DOHH2 (cell line): ENCODE measurements around the gene COPS2.
"Not testable (repeated sequence)": the region's sequence is repeated elsewhere in the genome, so short reads cannot be mapped to it uniquely, and the experiment has no call there.

ENCODE experiments used
- H3F3A ChIP-seq: fragments of 200-600 bp; sonication (generic), shearing (Covaris generic); 2 replicates; pipeline ENCODE4 v1.6.0; 2016; ENCODE audit warnings: antibody characterized with exemption, mild to moderate bottlenecking; ENCODE audit not compliant: control insufficient read depth, insufficient read depth
- H3K27ac ChIP-seq: fragments of 200-600 bp; sonication (generic); 2 replicates; pipeline ENCODE4 v1.5.1; 2014; ENCODE audit warnings: low read depth, mild to moderate bottlenecking, low read length, moderate library complexity
- H3K27me3 ChIP-seq: fragments of 200-600 bp; sonication (generic); 2 replicates; pipeline ENCODE4 v1.6.1; 2014; ENCODE audit warnings: mild to moderate bottlenecking, low read length, mixed read lengths; ENCODE audit not compliant: control insufficient read depth
- H3K36me3 ChIP-seq: fragments of 200-600 bp; sonication (generic); 2 replicates; pipeline ENCODE4 v1.6.1; 2014; ENCODE audit warnings: mild to moderate bottlenecking, low read length, moderate library complexity, mixed read lengths; ENCODE audit not compliant: control insufficient read depth
- H3K4me1 ChIP-seq: fragments of 200-600 bp; sonication (generic); 2 replicates; pipeline ENCODE4 v1.6.1; 2014; ENCODE audit warnings: mild to moderate bottlenecking, low read length, mixed read lengths; ENCODE audit not compliant: control insufficient read depth
- H3K4me2 ChIP-seq: fragments of 200-600 bp; sonication (generic); 2 replicates; pipeline ENCODE4 v1.6.0; 2014; ENCODE audit warnings: mild to moderate bottlenecking, low read length, moderate library complexity
- H3K4me3 ChIP-seq: fragments of 200-600 bp; sonication (generic); 2 replicates; pipeline ENCODE4 v1.5.1; 2014; ENCODE audit warnings: mild to moderate bottlenecking, low read length, mixed read lengths
- H3K79me2 ChIP-seq: fragments of 200-600 bp; sonication (generic); 2 replicates; pipeline ENCODE4 v1.6.1; 2014; ENCODE audit warnings: mild to moderate bottlenecking, low read length, mixed read lengths; ENCODE audit not compliant: control insufficient read depth
- H3K9me2 ChIP-seq: fragments of 200-600 bp; sonication (generic); replicated peaks from 2 replicates; pipeline ENCODE4 v1.6.1; 2014; ENCODE audit warnings: mild to moderate bottlenecking, low read length, mixed read lengths; ENCODE audit not compliant: control insufficient read depth
- H3K9me3 ChIP-seq: fragments of 200-600 bp; sonication (generic); 2 replicates; pipeline ENCODE4 v1.6.1; 2014; ENCODE audit warnings: antibody characterized with exemption, low read length, mixed read lengths; ENCODE audit not compliant: control insufficient read depth, insufficient read depth
- H4K20me1 ChIP-seq: fragments of 200-600 bp; sonication (generic); 2 replicates; pipeline ENCODE4 v1.6.0; 2014; ENCODE audit warnings: low read depth, mild to moderate bottlenecking, antibody characterized with exemption, low read length, moderate library complexity; ENCODE audit not compliant: control insufficient read depth, insufficient read depth
- CTCF ChIP-seq: fragments of 200-600 bp; sonication (generic); IDR thresholded peaks from one replicate; pipeline ENCODE4 v1.5.1; 2014; ENCODE audit warnings: antibody characterized with exemption, mild to moderate bottlenecking, low read depth, low read length; ENCODE audit not compliant: poor library complexity, severe bottlenecking
- EZH2phosphoT487 ChIP-seq: fragments of 200-600 bp; sonication (generic); IDR thresholded peaks from 2 replicates; pipeline ENCODE4 v1.6.1; 2017; ENCODE audit warnings: borderline replicate concordance, mild to moderate bottlenecking, antibody characterized with exemption, low read length, moderate library complexity, mixed read lengths

The COPS2 gene

DNA sequence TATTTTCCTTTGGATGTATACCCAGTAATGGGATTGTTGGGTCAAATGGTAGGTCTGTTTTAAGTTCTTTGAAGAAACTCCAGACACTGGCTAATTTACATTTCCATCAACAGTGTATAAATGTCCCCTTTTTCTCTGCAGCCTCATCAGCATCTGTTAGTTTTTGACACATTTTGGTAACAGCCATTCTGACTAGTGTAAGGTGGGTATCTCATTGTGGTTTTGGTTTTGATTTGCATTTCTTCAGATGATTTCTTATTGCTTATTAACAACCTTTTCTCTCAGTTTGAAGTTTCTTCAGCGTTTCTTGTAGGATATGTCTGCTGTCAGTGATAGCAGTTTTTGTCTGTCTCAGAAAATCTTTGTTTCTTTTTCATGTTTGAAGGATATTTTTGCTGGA, 30.1 kb upstream of the COPS2 start:
- H3K36me3 ChIP-seq: peaks cover 3% of the 10 kb centered on the region
- peaks cover 9% of the 10 kb centered on the region for H3K4me1 ChIP-seq
- H3K9me3 ChIP-seq: no peaks in the 10 kb centered on the region
- TF ChIP-seq CTCF: no peak
- no peak for TF ChIP-seq EZH2phosphoT487
- H3K79me2 ChIP-seq: peaks cover 52% of the 10 kb centered on the region
- no peaks in the 10 kb centered on the region for H3K9me2 ChIP-seq
- no peak overlapping the region for H3K27ac ChIP-seq
- no peak overlapping the region for H3K4me3 ChIP-seq
- no peaks in the 10 kb centered on the region for H3F3A ChIP-seq
- H3K27me3 ChIP-seq: no peaks in the 10 kb centered on the region
- H4K20me1 ChIP-seq: no peaks in the 10 kb centered on the region
- H3K4me2 ChIP-seq: no peak overlapping the region

DNA sequence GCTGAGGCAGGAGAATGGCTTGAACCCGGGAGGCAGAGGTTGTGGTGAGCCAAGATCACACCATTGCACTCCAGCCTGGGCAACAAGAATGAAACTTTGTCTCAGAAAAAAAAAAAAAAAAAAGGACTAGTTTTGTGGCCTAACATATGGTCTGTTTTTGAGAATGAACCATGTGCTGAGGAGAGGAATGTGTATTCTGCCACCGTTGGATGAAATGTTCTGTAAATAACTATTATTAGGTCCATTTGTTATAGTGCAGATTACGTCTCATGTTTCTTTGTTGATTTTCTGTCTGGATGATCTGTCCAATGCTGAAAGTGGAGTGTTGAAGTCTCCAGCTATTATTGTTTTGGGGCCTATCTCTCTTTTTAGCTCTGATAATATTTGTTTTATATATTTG, 28.3 kb upstream of the COPS2 start:
- H3K79me2 ChIP-seq: peaks cover 38% of the 10 kb centered on the region
- H3K36me3 ChIP-seq, H3F3A ChIP-seq: not testable (repeated sequence)

GRCh38 chr15:49182128-49182527, 26.7 kb upstream of the COPS2 start:
- no peak overlapping the region for H3K4me3 ChIP-seq
- no peak overlapping the region for H3K27ac ChIP-seq
- H3K9me3 ChIP-seq: no peaks in the 10 kb centered on the region
- H3F3A ChIP-seq: no peaks in the 10 kb centered on the region
- TF ChIP-seq CTCF: no peak
- no peak for TF ChIP-seq EZH2phosphoT487
- no peaks in the 10 kb centered on the region for H3K27me3 ChIP-seq
- H4K20me1 ChIP-seq: no peaks in the 10 kb centered on the region
- no peak overlapping the region for H3K4me2 ChIP-seq
- peaks cover 30% of the 10 kb centered on the region for H3K79me2 ChIP-seq
- H3K9me2 ChIP-seq: no peaks in the 10 kb centered on the region
- H3K4me1 ChIP-seq: 0 out of 2 replicates have a peak, but pooled peaks cover 3% of the 10 kb centered on the region
- peaks cover 8% of the 10 kb centered on the region for H3K36me3 ChIP-seq

More for the DNA sequence above, 28.3 kb upstream of the COPS2 start:
- not testable (repeated sequence) for H3K27ac ChIP-seq, H3K27me3 ChIP-seq, H3K4me2 ChIP-seq, H3K9me2 ChIP-seq, H3K4me1 ChIP-seq, H3K9me3 ChIP-seq, H3K4me3 ChIP-seq, H4K20me1 ChIP-seq

GRCh38 chr15:49179433-49180190, 24.2 kb upstream of the COPS2 start:
- Histone ChIP-seq H4K20me1 (no peaks in the 10 kb centered on the region), H3K9me2 (no peaks in the 10 kb centered on the region), H3K27me3 (no peaks in the 10 kb centered on the region), H3K9me3 (no peaks in the 10 kb centered on the region), H3K79me2 (peaks cover 20% of the 10 kb centered on the region), H3K36me3 (peaks cover 4% of the 10 kb centered on the region; the same call in 1 of the 2 replicates), H3K4me3 (no peak overlapping the region), H3K4me1 (no peaks in the 10 kb centered on the region), H3K27ac (no peak overlapping the region), H3K4me2 (no peak overlapping the region), H3F3A (no peaks in the 10 kb centered on the region)
- TF ChIP-seq EZH2phosphoT487 (no peak), CTCF (no peak)
